KG1 (cell line): ENCODE measurements around the gene MOB1B.
"Not testable (repeated sequence)": the region's sequence is repeated elsewhere in the genome, so short reads cannot be mapped to it uniquely, and the experiment has no call there.

ENCODE experiments used
- DNase-seq: peaks from one replicate; lab custom pipeline; 2025; lab: John Stamatoyannopoulos, UW

Gene MOB1B

GRCh38 chr4:71008196-71008595, 106.0 kb downstream of the MOB1B start:
- no peak for DNase-seq

DNA sequence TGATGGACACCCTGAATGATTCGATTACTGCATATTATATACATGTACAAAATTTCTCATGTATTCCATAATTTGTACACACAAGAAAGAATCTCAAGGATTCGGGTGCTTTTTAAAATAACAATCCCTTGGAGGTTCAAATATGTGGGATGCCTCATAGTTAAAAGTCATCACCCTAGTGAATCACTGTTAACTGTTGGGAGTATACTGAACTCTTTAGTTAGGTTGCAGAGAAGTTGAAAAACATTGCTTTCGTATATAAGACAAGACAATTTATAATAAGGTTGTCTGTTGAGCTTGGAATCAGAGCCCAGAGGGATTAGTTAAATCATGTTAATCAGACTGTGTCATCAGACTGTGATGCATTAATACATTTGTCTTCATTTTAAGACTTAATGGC, 106.9 kb downstream of the MOB1B start:
- no peak for DNase-seq

GRCh38 chr4:71009890-71010588, 107.9 kb downstream of the MOB1B start:
- no peak for DNase-seq

- DNase-seq = no peak
Observed at GRCh38 chr4:71011451-71011850, 109.3 kb downstream of the MOB1B start.

DNA sequence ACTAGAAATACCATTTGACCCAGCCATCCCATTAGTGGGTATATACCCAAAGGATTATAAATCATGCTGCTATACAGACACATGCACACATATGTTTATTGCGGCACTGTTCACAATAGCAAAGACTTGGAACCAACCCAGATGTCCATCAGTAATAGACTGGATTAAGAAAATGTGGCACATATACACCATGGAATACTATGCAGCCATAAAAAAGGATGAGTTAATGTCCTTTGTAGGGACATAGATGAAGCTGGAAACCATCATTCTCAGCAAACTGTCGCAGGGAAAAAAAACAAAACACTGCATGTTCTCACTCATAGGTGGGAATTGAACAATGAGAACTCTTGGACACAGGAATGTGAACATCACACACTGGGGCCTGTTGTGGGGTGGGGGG, 115.2 kb downstream of the MOB1B start:
- not testable (repeated sequence) for DNase-seq

DNA sequence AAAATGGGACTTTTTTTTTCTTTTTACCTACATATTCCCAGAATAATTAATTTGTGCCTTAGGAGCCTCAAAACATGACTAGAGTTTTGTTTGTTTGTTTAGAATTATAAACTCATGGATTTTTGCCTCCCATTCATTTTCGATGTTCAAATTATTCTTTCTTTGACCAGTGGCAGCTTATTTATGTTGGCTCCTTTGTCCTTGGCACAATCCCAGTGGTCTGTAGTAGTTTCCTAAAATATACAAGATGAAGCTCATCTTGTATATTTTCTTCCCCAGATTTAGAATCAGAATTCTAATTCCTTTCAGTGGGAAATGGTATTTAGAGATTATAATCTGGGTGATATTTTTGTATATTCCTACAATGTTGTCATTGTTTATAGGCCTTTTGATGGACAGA, 118.4 kb downstream of the MOB1B start:
- DNase-seq = no peak

DNA sequence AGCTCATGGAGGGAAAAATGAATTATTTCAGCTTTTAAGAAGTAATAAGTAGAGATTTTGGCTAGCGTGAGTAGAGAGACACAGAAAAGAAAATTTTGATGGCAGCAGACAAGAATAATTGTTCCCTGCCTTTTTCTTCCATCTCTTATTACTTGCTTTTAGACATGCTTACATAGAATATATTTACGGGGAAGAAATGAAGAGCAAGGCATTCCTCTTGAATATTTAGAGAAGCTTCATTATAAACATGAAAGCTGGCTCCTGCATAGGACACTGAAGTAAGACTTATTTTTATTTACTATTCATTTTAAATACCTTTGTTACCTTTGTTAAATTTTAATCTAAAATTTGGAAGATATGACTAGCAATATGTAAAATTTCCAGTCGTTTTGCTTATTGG, 123.5 kb downstream of the MOB1B start:
- no peak for DNase-seq

GRCh38 chr4:71026086-71026485, 123.9 kb downstream of the MOB1B start:
- DNase-seq = no peak

DNA sequence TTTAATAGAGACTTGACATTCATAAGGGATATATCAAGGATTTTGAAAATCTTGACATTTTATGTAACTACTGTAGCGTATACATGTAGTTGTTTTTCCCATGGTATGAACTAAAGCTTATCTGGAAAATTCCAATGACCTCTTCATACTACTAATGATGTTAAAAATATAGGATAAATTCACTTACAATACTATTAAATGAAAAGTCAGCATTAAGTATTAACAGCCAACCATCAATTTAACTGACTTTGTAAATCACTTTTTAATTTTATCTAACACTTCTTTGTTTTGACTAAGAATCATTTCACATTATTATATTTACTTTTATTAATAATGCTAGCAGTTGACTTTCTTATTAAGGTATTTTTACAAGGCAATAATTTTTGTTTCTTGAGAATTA, 125.4 kb downstream of the MOB1B start:
- no peak for DNase-seq

DNA sequence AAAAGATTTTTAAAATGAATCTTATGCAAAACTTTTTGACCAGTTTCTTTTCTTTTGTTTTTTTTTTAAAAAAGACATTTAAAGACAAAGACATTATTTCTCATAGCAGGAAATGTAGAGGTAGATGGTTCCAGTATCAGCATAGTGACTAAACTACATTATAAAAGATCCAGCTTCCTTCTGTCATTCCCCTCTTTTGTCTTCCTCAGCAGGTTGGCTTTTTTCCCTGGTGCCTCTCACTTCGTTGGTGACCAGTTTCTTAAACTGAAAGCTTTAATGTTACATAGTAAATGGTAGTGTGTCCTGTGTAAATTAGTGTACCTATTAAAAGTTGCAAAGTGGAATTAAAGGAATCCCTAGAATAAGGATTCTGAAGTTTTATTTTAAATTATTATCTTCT, 127.3 kb downstream of the MOB1B start:
- DNase-seq = no peak

DNA sequence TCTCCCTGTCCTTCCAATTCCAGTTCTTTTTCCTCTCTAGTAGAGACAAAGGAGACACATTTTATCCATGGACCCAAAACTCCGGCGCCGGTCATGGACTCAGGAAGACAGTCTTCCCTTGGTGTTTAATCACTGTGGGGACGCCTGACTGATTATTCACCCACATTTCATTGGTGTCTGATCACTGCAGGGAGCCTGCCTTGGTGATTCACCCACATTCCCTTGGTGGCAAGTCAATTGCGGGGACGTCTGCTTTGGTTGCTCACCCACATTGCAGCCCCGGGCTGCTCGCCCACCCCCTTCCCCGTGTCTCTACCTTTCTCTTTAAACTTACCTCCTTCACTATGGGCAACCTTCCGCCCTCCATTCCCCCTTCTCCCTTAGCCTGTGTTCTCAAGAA, 129.9 kb downstream of the MOB1B start:
- not testable (repeated sequence) for DNase-seq
